ENCODE results near the gene PLGLB1.
"Not testable (repeated sequence)": the region's sequence is repeated elsewhere in the genome, so short reads cannot be mapped to it uniquely, and the experiment has no call there.

DNA sequence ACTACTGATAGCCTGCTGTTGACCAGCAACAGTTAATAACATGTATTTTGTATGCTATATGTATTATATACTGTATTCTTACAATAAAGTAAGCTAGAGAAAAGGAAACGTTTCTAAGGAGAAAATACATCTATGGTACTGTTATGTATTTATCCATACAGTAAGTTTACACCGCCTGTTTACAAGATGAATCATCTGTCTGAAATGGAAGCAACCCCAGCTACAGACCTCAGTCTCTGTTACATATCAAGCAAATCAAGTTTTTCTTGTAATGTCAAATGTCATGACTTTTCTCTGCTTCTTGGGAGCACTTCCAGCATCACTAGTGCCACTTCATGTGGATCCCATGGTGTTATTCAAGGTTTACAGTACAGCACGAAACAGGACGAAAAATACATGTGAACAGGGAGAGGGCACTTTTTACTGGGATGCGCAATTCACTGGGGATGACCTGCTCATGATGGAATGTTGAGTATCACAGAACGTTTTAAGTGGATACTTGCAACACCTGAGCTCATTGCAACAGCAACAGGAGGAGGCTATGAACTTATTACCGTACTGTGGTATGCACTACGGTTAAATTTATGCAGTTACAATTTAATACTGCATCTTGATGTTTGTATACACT is 2.5 kb upstream of the PLGLB1 start:
- TF ChIP-seq, protein P1, sequence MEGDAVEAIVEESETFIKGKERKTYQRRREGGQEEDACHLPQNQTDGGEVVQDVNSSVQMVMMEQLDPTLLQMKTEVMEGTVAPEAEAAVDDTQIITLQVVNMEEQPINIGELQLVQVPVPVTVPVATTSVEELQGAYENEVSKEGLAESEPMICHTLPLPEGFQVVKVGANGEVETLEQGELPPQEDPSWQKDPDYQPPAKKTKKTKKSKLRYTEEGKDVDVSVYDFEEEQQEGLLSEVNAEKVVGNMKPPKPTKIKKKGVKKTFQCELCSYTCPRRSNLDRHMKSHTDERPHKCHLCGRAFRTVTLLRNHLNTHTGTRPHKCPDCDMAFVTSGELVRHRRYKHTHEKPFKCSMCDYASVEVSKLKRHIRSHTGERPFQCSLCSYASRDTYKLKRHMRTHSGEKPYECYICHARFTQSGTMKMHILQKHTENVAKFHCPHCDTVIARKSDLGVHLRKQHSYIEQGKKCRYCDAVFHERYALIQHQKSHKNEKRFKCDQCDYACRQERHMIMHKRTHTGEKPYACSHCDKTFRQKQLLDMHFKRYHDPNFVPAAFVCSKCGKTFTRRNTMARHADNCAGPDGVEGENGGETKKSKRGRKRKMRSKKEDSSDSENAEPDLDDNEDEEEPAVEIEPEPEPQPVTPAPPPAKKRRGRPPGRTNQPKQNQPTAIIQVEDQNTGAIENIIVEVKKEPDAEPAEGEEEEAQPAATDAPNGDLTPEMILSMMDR (conservative IDR thresholded peaks at IDR 0.05) = not testable (repeated sequence)
- not testable (repeated sequence) for TF ChIP-seq ZFX (IDR thresholded peaks at IDR 0.05)

Data from C4-2B (cell line).